Osteocyte (in vitro differentiated cells): ENCODE measurements around the gene WFIKKN2. TPM values are rescaled to one million over a fixed set of nuclear protein-coding genes. Genes with fewer than 3 reads are reported as not detected.

ENCODE experiments used
- DNase-seq: peaks from one replicate; pipeline ENCODE4 v3.0.0; 2021; ENCODE audit warnings: mixed read lengths; ENCODE audit not compliant: unreplicated experiment; ENCODE audit errors: extremely low spot score
- H3K27ac Mint-ChIP-seq: one replicate; pipeline ENCODE4 v1.8.0; 2021; ENCODE audit warnings: mild to moderate bottlenecking, mixed read lengths; ENCODE audit not compliant: unreplicated experiment
- H3K27me3 Mint-ChIP-seq: one replicate; pipeline ENCODE4 v1.8.0; 2021; ENCODE audit warnings: mixed read lengths; ENCODE audit not compliant: unreplicated experiment
- H3K36me3 Mint-ChIP-seq: one replicate; pipeline ENCODE4 v1.8.0; 2021; ENCODE audit warnings: mixed read lengths; ENCODE audit not compliant: unreplicated experiment
- H3K4me1 Mint-ChIP-seq: one replicate; pipeline ENCODE4 v1.8.0; 2021; ENCODE audit warnings: mixed read lengths; ENCODE audit not compliant: unreplicated experiment
- H3K4me3 Mint-ChIP-seq: one replicate; pipeline ENCODE4 v1.8.0; 2021; ENCODE audit warnings: mild to moderate bottlenecking, moderate library complexity, mixed read lengths; ENCODE audit not compliant: unreplicated experiment
- H3K9me3 Mint-ChIP-seq: one replicate; pipeline ENCODE4 v1.8.0; 2021; ENCODE audit warnings: mixed read lengths; ENCODE audit not compliant: unreplicated experiment
- total RNA-seq: library from RNA; stranded (reverse); gene quantifications from 2 replicates; pipeline ENCODE4 v1.2.1, GENCODE V29; 2021
- TF ChIP-seq, protein P1 (sequence below): fragments of 200-600 bp; sonication (generic); IDR thresholded peaks from 2 replicates; pipeline ENCODE4 v1.5.0; 2021; ENCODE audit warnings: antibody characterized with exemption, mild to moderate bottlenecking, moderate library complexity

Gene WFIKKN2
- total RNA-seq, 1 donor from 2014 or later = not detected

DNA sequence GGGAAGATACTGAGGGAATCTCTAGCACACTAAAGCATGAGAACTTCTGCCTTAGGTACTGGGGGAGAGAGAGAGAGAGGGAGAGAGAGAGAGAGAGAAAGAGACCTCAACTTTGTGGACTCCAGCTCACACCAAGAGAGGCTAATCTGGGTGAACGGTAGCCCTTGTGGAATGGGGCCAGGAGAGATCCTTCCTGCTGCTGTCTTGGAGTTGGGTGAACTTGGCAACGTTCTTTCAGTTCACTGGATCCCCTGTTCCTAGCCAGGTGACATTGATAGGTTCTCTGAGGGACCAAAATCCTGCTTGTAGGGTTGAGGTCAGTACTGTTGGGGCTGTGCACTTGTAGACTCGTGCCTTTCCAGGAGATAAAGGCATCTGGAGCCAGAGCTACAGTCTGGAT is 26.5 kb upstream of the WFIKKN2 start:
- TF ChIP-seq, protein P1, sequence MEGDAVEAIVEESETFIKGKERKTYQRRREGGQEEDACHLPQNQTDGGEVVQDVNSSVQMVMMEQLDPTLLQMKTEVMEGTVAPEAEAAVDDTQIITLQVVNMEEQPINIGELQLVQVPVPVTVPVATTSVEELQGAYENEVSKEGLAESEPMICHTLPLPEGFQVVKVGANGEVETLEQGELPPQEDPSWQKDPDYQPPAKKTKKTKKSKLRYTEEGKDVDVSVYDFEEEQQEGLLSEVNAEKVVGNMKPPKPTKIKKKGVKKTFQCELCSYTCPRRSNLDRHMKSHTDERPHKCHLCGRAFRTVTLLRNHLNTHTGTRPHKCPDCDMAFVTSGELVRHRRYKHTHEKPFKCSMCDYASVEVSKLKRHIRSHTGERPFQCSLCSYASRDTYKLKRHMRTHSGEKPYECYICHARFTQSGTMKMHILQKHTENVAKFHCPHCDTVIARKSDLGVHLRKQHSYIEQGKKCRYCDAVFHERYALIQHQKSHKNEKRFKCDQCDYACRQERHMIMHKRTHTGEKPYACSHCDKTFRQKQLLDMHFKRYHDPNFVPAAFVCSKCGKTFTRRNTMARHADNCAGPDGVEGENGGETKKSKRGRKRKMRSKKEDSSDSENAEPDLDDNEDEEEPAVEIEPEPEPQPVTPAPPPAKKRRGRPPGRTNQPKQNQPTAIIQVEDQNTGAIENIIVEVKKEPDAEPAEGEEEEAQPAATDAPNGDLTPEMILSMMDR = no peak
- H3K27me3 Mint-ChIP-seq = peaks cover 14% of the 10 kb centered on the region
- no peaks in the 10 kb centered on the region for H3K9me3 Mint-ChIP-seq
- H3K4me1 Mint-ChIP-seq = peaks cover 4% of the 10 kb centered on the region
- no peak overlapping the region for H3K27ac Mint-ChIP-seq
- no peak for DNase-seq
- no peaks in the 10 kb centered on the region for H3K36me3 Mint-ChIP-seq
- no peak overlapping the region for H3K4me3 Mint-ChIP-seq

DNA sequence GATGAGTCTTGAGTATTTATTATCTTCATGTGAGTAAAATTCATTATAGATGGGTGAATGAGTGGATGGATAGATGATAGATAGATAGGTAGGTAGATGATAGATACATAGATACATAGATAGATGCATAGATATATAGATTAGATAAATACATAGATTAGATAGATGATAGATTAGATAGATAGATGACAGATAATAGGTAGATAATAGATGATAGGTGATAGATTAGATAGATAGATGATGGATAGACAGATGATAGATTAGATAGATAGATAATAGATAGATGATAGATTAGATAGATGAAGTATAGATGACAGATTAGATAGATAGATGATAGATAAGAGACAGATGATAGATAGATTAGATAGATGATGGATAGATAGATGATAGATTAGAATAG is 21.8 kb upstream of the WFIKKN2 start:
- Mint-ChIP-seq H3K4me3 (no peak overlapping the region), H3K4me1 (peaks cover 5% of the 10 kb centered on the region), H3K9me3 (no peaks in the 10 kb centered on the region), H3K27me3 (peaks cover 28% of the 10 kb centered on the region), H3K36me3 (no peaks in the 10 kb centered on the region), H3K27ac (no peak overlapping the region)
- TF ChIP-seq, protein P1 = no peak
- no peak for DNase-seq

DNA sequence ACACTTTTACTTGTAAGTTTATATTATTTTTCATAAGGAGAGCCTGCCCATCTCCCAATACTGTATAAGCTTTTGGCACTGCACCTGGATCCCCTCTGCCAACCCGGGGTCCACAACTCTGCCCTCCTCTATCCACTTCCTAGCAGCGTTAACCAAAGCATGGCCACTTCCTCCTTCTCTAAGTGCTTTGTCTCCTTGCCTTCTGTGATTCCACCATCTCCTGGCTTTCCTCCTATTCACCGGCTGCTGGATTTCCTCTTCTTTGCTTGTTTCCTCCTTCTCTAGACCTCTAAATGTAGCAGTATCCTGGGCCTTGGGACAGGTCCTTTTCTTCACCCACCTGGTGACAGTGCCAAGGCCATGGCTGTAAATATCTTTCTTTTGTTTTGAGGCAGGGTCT is 20.0 kb upstream of the WFIKKN2 start:
- Mint-ChIP-seq H3K36me3 (no peaks in the 10 kb centered on the region), H3K4me3 (no peak overlapping the region), H3K27ac (no peak overlapping the region), H3K9me3 (no peaks in the 10 kb centered on the region), H3K27me3 (peaks cover 30% of the 10 kb centered on the region), H3K4me1 (peaks cover 5% of the 10 kb centered on the region)
- TF ChIP-seq, protein P1 = no peak
- DNase-seq = no peak

DNA sequence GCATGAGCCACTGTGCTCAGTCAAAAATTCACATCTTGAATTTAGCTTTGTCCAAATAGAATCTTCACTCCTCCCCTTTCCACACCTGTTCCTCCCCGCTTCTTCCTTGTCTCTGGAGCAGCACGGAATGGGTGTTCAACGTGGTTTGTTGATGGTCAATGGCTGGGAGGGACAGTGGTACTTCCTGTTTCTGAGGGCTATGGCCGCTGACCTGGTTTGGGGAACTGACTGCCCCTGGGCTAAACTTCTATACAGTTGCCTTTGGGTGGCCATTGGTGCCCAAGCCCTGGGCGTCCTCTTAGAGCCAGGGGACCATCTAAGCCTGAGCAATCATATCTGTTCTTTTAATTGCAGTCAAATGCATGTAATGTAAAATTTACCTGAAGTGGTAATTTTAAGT is 19.1 kb upstream of the WFIKKN2 start:
- DNase-seq = no peak
- peaks cover 5% of the 10 kb centered on the region for H3K4me1 Mint-ChIP-seq
- TF ChIP-seq, protein P1 = no peak
- H3K4me3 Mint-ChIP-seq = no peak overlapping the region
- H3K36me3 Mint-ChIP-seq = no peaks in the 10 kb centered on the region
- H3K27me3 Mint-ChIP-seq = peaks cover 33% of the 10 kb centered on the region
- no peaks in the 10 kb centered on the region for H3K9me3 Mint-ChIP-seq
- H3K27ac Mint-ChIP-seq = no peak overlapping the region

DNA sequence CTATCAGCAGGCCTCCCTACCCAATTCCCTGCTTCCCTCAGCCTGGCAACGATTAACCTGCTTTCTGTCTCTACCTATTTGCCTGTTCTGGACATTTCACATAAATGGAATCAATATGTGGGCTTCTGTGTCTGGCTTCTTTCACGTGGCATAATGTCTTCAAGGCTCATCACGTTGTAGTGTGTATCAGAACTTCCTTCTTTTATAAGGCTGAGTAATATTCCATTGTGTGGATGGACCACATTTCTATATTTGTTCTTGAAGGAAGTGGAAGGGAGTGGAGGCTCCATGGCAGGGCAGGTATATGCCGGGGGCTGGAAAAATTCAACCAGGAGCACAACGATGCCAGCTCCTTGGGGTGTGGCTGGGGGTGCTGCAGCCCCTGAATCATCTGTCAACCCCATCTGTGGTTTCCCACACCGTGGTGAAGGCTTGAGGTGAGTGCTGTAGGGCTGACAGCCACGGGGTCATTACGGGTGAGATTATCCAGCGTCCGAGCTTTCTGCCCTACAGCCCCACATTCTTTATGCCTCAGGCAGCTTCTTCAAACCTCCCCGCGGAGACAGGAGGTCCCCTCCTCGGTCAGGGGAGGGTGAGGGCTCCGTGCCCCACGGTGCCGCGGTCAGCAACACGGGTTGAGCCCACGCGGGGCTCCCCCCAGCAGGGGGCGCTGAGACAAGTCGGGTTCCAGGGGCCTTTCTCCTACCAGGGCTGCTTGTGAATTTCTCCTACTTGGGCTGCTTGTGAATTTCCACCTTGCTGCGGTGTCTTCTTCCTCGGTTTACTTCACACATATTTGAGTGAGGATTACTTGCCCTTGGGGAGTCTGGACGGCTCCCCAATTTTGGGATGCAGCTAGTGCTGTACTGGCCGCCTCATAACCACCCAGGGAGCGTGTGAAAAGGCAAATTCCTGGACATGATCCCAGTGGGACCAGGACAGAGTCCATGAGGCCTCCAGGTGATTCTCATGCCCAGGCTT is 18.3 kb upstream of the WFIKKN2 start:
- no peaks in the 10 kb centered on the region for H3K36me3 Mint-ChIP-seq
- no peak for DNase-seq
- no peak overlapping the region for H3K4me3 Mint-ChIP-seq
- peaks cover 5% of the 10 kb centered on the region for H3K4me1 Mint-ChIP-seq
- TF ChIP-seq, protein P1 = peak; percentile 64
- H3K27ac Mint-ChIP-seq = no peak overlapping the region
- no peaks in the 10 kb centered on the region for H3K9me3 Mint-ChIP-seq
- H3K27me3 Mint-ChIP-seq = peaks cover 37% of the 10 kb centered on the region
